GM23248 (cell line): Measurements from ENCODE around the gene NEB. TPM values are rescaled to one million over a fixed set of nuclear protein-coding genes. Genes with fewer than 3 reads are reported as not detected.
"Not testable (repeated sequence)": the region's sequence is repeated elsewhere in the genome, so short reads cannot be mapped to it uniquely, and the experiment has no call there.

ENCODE experiments used
- DNase-seq: peaks from one replicate; pipeline ENCODE4 v3.0.0-alpha.2; 2015
- H2AFZ ChIP-seq: fragments of 200-600 bp; sonication (generic); 2 replicates; pipeline ENCODE4 v1.6.1; 2016; ENCODE audit warnings: antibody characterized with exemption
- H3F3A ChIP-seq: fragments of 200-600 bp; sonication (generic); 2 replicates; pipeline ENCODE4 v1.6.1; 2016; ENCODE audit warnings: mild to moderate bottlenecking, antibody characterized with exemption, mixed run types; ENCODE audit not compliant: insufficient read depth
- H3K27ac ChIP-seq: fragments of 200-600 bp; sonication (generic); 2 replicates; pipeline ENCODE4 v1.5.1; 2016; ENCODE audit warnings: mild to moderate bottlenecking
- H3K27me3 ChIP-seq: fragments of 200-600 bp; sonication (generic); replicated peaks from 2 replicates; pipeline ENCODE4 v1.6.1; 2016; ENCODE audit warnings: mild to moderate bottlenecking; ENCODE audit not compliant: insufficient read depth
- H3K36me3 ChIP-seq: fragments of 200-600 bp; sonication (generic); 2 replicates; pipeline ENCODE4 v1.6.1; 2016; ENCODE audit warnings: low read depth, mild to moderate bottlenecking
- H3K4me1 ChIP-seq: fragments of 200-600 bp; sonication (generic); 2 replicates; pipeline ENCODE4 v1.6.1; 2016; ENCODE audit warnings: mild to moderate bottlenecking; ENCODE audit not compliant: insufficient read depth
- H3K4me2 ChIP-seq: fragments of 200-600 bp; sonication (generic); one replicate; pipeline ENCODE4 v1.6.1; 2016; ENCODE audit warnings: mild to moderate bottlenecking; ENCODE audit not compliant: unreplicated experiment
- H3K4me3 ChIP-seq: fragments of 200-600 bp; sonication (generic); 2 replicates; pipeline ENCODE4 v1.5.1; 2016; ENCODE audit warnings: mild to moderate bottlenecking
- H3K79me2 ChIP-seq: fragments of 200-600 bp; sonication (generic); 2 replicates; pipeline ENCODE4 v1.6.1; 2016; ENCODE audit warnings: mild to moderate bottlenecking; ENCODE audit not compliant: insufficient read depth
- H3K9ac ChIP-seq: fragments of 200-600 bp; sonication (generic); 2 replicates; pipeline ENCODE4 v1.6.1; 2016; ENCODE audit warnings: mild to moderate bottlenecking
- H3K9me2 ChIP-seq: fragments of 200-600 bp; sonication (generic); 2 replicates; pipeline ENCODE4 v1.6.1; 2016; ENCODE audit warnings: mixed run types, mild to moderate bottlenecking, moderate library complexity; ENCODE audit not compliant: insufficient read depth
- H3K9me3 ChIP-seq: fragments of 200-600 bp; sonication (generic); one replicate; pipeline ENCODE4 v1.6.1; 2017; ENCODE audit warnings: low read depth
- H4K20me1 ChIP-seq: fragments of 200-600 bp; sonication (generic); 2 replicates; pipeline ENCODE4 v1.6.0; 2016; ENCODE audit not compliant: insufficient read depth
- EZH2 ChIP-seq: fragments of 200-600 bp; sonication (generic); IDR thresholded peaks from 2 replicates; pipeline ENCODE4 v1.6.1; 2018; ENCODE audit warnings: antibody characterized with exemption, mild to moderate bottlenecking; ENCODE audit not compliant: insufficient read depth, poor library complexity, severe bottlenecking
- EZH2phosphoT487 ChIP-seq: fragments of 200-600 bp; sonication (generic); IDR thresholded peaks from 2 replicates; pipeline ENCODE4 v1.6.1; 2018; ENCODE audit warnings: antibody characterized with exemption, moderate library complexity, mild to moderate bottlenecking, low read depth; ENCODE audit not compliant: insufficient read depth
- WGBS, 2 experiments: methylation state at CpG; one replicate each; pipeline ENCODE4 v1.1.6; 2015 to 2017; ENCODE audit warnings: low lambda C conversion rate in 2 of 2, low coverage in 1 of 2; ENCODE audit errors: missing lambda C conversion rate in 2 of 2; 5-methylcytosine and 5-hydroxymethylcytosine counted together
- in situ Hi-C: fragments of 300-500 bp; cut with MboI; formaldehyde crosslinking; loops from 2 replicates; pipeline ENCODE4 v1.15.0; 2020
- polyA plus RNA-seq: library from polyadenylated mRNA; unstranded; fragments of >200 nt; fragmentation: Nextera tagmentation; extraction: Ambion mirVana; gene quantifications from 2 replicates; pipeline ENCODE4 v1.2.1, GENCODE V29; 2016
- total RNA-seq: library from RNA; depleted of rRNA; stranded (reverse); fragments of >200 nt; shearing (Covaris generic); gene quantifications from 2 replicates; pipeline ENCODE4 v1.2.3, GENCODE V29; 2014

The NEB gene
- total and polyA plus RNA-seq, 2 experiments from 2014 or later: 0.11 to 1.5 TPM

DNA sequence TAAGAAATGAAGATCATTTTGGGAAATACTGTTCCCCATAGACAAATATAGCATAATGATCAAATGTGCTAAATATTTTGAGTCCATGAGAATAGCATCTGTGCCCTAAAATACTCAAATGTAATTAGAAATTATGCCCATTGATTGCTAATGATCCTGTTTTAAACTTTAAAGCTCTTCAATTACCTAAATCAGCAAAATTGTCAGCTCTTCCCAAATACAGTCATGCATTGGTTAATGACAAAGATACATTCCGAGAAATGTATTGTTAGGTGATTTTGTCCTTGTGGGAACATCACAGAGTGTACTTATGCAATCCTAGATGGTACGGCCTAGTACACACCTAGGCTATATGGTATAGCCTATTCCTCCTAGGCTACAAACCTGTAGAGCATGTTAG, 89.7 kb downstream of the NEB start:
- Histone ChIP-seq H3K27me3 (no peaks in the 10 kb centered on the region), H3K9me3 (no peaks in the 10 kb centered on the region), H3K9me2 (no peaks in the 10 kb centered on the region), H4K20me1 (no peaks in the 10 kb centered on the region), H3K27ac (no peak overlapping the region), H3K4me1 (no peaks in the 10 kb centered on the region), H3K4me3 (no peak overlapping the region), H3K4me2 (no peak overlapping the region), H3K36me3 (no peaks in the 10 kb centered on the region), H2AFZ (no peak overlapping the region), H3K79me2 (no peaks in the 10 kb centered on the region), H3F3A (no peaks in the 10 kb centered on the region), H3K9ac (no peak overlapping the region)
- no peak for TF ChIP-seq EZH2
- TF ChIP-seq EZH2phosphoT487: no peak
- WGBS, 2 experiments: 69 to 71% methylated on average over 2 of the region's 2 CpGs
- in situ Hi-C loops: no loop called here
- no peak for DNase-seq

DNA sequence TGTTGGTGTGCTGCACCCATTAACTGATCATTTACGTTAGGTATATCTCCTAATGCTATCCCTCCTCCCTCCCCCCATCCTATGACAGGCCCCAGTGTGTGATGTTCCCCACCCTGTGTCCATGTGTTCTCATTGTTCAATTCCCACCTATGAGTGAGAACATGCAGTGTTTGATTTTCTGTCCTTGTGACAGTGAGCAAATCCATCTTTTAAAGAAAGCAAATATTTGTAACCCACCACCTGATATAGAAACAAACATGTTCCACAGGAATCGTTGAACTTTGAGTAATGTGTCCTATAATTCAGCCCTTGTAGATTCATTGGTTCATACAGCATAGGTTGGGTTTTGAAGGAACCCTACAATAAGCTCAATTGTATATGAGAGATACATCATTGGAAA, 92.4 kb downstream of the NEB start:
- in situ Hi-C loops, H3K9me3 ChIP-seq, H3K27ac ChIP-seq, DNase-seq, H3K36me3 ChIP-seq, H3K79me2 ChIP-seq, H4K20me1 ChIP-seq, H3K4me1 ChIP-seq, H2AFZ ChIP-seq, H3F3A ChIP-seq, H3K4me2 ChIP-seq, H3K27me3 ChIP-seq, H3K4me3 ChIP-seq, H3K9me2 ChIP-seq, H3K9ac ChIP-seq: not testable (repeated sequence)
- 63% methylated on average over 2 of the region's 2 CpGs for WGBS, 2 experiments

DNA sequence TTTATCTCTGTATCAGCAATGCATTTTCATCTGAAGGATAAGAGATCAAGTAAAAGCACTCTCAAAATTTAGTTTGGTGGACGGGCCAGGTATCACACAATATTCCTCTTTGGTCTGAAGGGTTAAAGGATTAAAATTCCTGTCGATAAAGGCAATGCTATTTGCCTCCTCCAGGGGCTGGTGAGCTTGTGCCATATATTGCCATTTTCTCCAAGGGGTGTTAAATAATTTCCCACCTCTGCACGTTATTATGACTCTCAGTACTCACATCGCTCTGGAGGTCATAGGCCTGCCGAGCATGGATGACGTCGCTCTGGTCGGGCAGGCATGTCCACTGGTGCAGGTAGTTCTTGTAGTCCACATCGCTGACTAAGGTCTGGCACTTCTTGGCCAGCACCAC, 94.2 kb downstream of the NEB start:
- H3K4me1 ChIP-seq: no peaks in the 10 kb centered on the region
- no peak overlapping the region for H2AFZ ChIP-seq
- no peaks in the 10 kb centered on the region for H3K9me3 ChIP-seq
- no peak overlapping the region for H3K4me2 ChIP-seq
- H3F3A ChIP-seq: no peaks in the 10 kb centered on the region
- no peak for TF ChIP-seq EZH2
- no peak for TF ChIP-seq EZH2phosphoT487
- no peak overlapping the region for H3K4me3 ChIP-seq
- H3K27me3 ChIP-seq: no peaks in the 10 kb centered on the region
- in situ Hi-C loops: no loop called here
- no peak overlapping the region for H3K27ac ChIP-seq
- no peak for DNase-seq
- no peaks in the 10 kb centered on the region for H3K79me2 ChIP-seq
- no peaks in the 10 kb centered on the region for H3K36me3 ChIP-seq
- H4K20me1 ChIP-seq: no peaks in the 10 kb centered on the region
- 88 to 94% methylated on average over 9 of the region's 9 CpGs for WGBS, 2 experiments
- no peak overlapping the region for H3K9ac ChIP-seq
- H3K9me2 ChIP-seq: no peaks in the 10 kb centered on the region

DNA sequence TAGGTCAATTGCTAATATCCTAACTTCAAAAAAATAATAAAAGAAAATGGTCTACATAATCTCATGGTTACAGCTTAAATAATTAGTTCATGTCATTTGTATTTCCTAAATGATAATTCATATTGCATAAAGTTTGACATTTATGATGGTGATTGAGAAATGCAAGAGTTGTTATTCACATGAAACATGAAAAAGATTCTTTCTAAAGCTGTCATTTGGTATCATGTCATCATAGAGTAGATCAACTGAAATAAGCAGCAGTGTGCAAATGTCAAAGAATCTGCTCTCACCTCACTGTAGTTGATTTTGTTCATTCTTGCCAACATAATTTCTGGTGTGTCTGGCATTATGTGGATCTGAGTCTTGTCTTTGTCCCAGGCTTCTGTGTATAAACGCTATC, 95.3 kb downstream of the NEB start:
- H3K4me2 ChIP-seq: no peak overlapping the region

More for the DNA sequence above, 95.3 kb downstream of the NEB start:
- Histone ChIP-seq H2AFZ (no peak overlapping the region), H3K27me3 (no peaks in the 10 kb centered on the region), H3K9me2 (no peaks in the 10 kb centered on the region), H3K27ac (no peak overlapping the region), H3F3A (no peaks in the 10 kb centered on the region), H3K9ac (no peak overlapping the region), H3K4me3 (no peak overlapping the region), H3K9me3 (no peaks in the 10 kb centered on the region), H3K79me2 (no peaks in the 10 kb centered on the region), H3K4me1 (no peaks in the 10 kb centered on the region), H3K36me3 (no peaks in the 10 kb centered on the region), H4K20me1 (no peaks in the 10 kb centered on the region)
- in situ Hi-C loops: no loop called here
- TF ChIP-seq EZH2phosphoT487 (no peak), EZH2 (no peak)
- DNase-seq: no peak
- WGBS, 2 experiments: 90 to 94% methylated on average over 1 of the region's 1 CpG
